ENCODE data around the gene LTA4H.

The LTA4H gene

GRCh38 chr12:96000858-96001257 lies 34.5 kb downstream of the LTA4H start:
- Histone ChIP-seq H3K27me3 (ENCODE audit: insufficient read depth, low read length) (no peaks in the 10 kb centered on the region), H3K4me1 (ENCODE audit: insufficient read depth, low read length) (no peaks in the 10 kb centered on the region), H2AFZ (ENCODE audit: low read depth, low read length) (no peak overlapping the region), H3K4me3 (ENCODE audit: low read length) (no peak overlapping the region), H3K36me3 (ENCODE audit: insufficient read depth, low read length) (peaks cover 27% of the 10 kb centered on the region), H3K9me3 (ENCODE audit: low read length) (peaks cover 2% of the 10 kb centered on the region)

- no peaks in the 10 kb centered on the region for H3K4me1 ChIP-seq (ENCODE audit: insufficient read depth, low read length)
- H3K9me3 ChIP-seq (ENCODE audit: low read length), result peaks cover 2% of the 10 kb centered on the region
- H3K36me3 ChIP-seq (ENCODE audit: insufficient read depth, low read length), result peaks cover 16% of the 10 kb centered on the region
- H2AFZ ChIP-seq (ENCODE audit: low read depth, low read length), result no peak overlapping the region
- H3K27me3 ChIP-seq (ENCODE audit: insufficient read depth, low read length), result no peaks in the 10 kb centered on the region
- no peak overlapping the region for H3K4me3 ChIP-seq (ENCODE audit: low read length)
These were observed 35.9 kb downstream of the LTA4H start for GRCh38 chr12:95999484-95999883.

- Histone ChIP-seq H3K36me3 (ENCODE audit: insufficient read depth, low read length) (peaks cover 14% of the 10 kb centered on the region), H3K4me1 (ENCODE audit: insufficient read depth, low read length) (no peaks in the 10 kb centered on the region), H3K27me3 (ENCODE audit: insufficient read depth, low read length) (no peaks in the 10 kb centered on the region), H2AFZ (ENCODE audit: low read depth, low read length) (no peak overlapping the region), H3K9me3 (ENCODE audit: low read length) (peaks cover 2% of the 10 kb centered on the region), H3K4me3 (ENCODE audit: low read length) (no peak overlapping the region)
These were observed 36.6 kb downstream of the LTA4H start for GRCh38 chr12:95998611-95999286.

GRCh38 chr12:95997911-95998510 lies 37.4 kb downstream of the LTA4H start:
- no peak overlapping the region for H3K4me3 ChIP-seq (ENCODE audit: low read length)
- no peaks in the 10 kb centered on the region for H3K4me1 ChIP-seq (ENCODE audit: insufficient read depth, low read length)
- H2AFZ ChIP-seq (ENCODE audit: low read depth, low read length), result no peak overlapping the region
- peaks cover 8% of the 10 kb centered on the region for H3K36me3 ChIP-seq (ENCODE audit: insufficient read depth, low read length)
- no peaks in the 10 kb centered on the region for H3K27me3 ChIP-seq (ENCODE audit: insufficient read depth, low read length)
- H3K9me3 ChIP-seq (ENCODE audit: low read length), result peaks cover 2% of the 10 kb centered on the region

- Histone ChIP-seq H3K36me3 (ENCODE audit: insufficient read depth, low read length) (peaks cover 3% of the 10 kb centered on the region), H3K27me3 (ENCODE audit: insufficient read depth, low read length) (no peaks in the 10 kb centered on the region), H3K4me1 (ENCODE audit: insufficient read depth, low read length) (no peaks in the 10 kb centered on the region), H3K9me3 (ENCODE audit: low read length) (no peaks in the 10 kb centered on the region), H2AFZ (ENCODE audit: low read depth, low read length) (no peak overlapping the region), H3K4me3 (ENCODE audit: low read length) (no peak overlapping the region)
These were observed 38.1 kb downstream of the LTA4H start for GRCh38 chr12:95997276-95997675.

- Histone ChIP-seq H2AFZ (ENCODE audit: low read depth, low read length) (no peak within 1 kb of the TSS), H3K4me3 (ENCODE audit: low read length) (no peak within 1 kb of the TSS), H3K4me1 (ENCODE audit: insufficient read depth, low read length) (no peaks in the 10 kb centered on the region)
These were observed 39.2 kb downstream of the LTA4H start, which contains the start of gene HAL for GRCh38 chr12:95996034-95996658. Gene HAL, minus strand, starts transcription at chr12:95996344. Its CDS starts 434 bp downstream, at chr12:95995910.

GRCh38 chr12:95995238-95996031 lies 40.0 kb downstream of the LTA4H start:
- no peak overlapping the region for H2AFZ ChIP-seq (ENCODE audit: low read depth, low read length)
- no peak overlapping the region for H3K4me3 ChIP-seq (ENCODE audit: low read length)
- no peaks in the 10 kb centered on the region for H3K9me3 ChIP-seq (ENCODE audit: low read length)
- H3K27me3 ChIP-seq (ENCODE audit: insufficient read depth, low read length), result no peaks in the 10 kb centered on the region
- H3K36me3 ChIP-seq (ENCODE audit: insufficient read depth, low read length), result no peaks in the 10 kb centered on the region
- H3K4me1 ChIP-seq (ENCODE audit: insufficient read depth, low read length), result no peaks in the 10 kb centered on the region

More at GRCh38 chr12:95996034-95996658, 39.2 kb downstream of the LTA4H start, which contains the start of gene HAL:
- Histone ChIP-seq H3K27me3 (ENCODE audit: insufficient read depth, low read length) (no peaks in the 10 kb centered on the region), H3K36me3 (ENCODE audit: insufficient read depth, low read length) (no peaks in the 10 kb centered on the region), H3K9me3 (ENCODE audit: low read length) (no peaks in the 10 kb centered on the region)

GRCh38 chr12:95994476-95994875 lies 40.9 kb downstream of the LTA4H start:
- Histone ChIP-seq H3K27me3 (ENCODE audit: insufficient read depth, low read length) (no peaks in the 10 kb centered on the region), H3K4me1 (ENCODE audit: insufficient read depth, low read length) (no peaks in the 10 kb centered on the region), H3K36me3 (ENCODE audit: insufficient read depth, low read length) (no peaks in the 10 kb centered on the region), H2AFZ (ENCODE audit: low read depth, low read length) (no peak overlapping the region), H3K4me3 (ENCODE audit: low read length) (no peak overlapping the region), H3K9me3 (ENCODE audit: low read length) (no peaks in the 10 kb centered on the region)

GRCh38 chr12:95993907-95994306 lies 41.5 kb downstream of the LTA4H start:
- H3K36me3 ChIP-seq (ENCODE audit: insufficient read depth, low read length), result no peaks in the 10 kb centered on the region
- H2AFZ ChIP-seq (ENCODE audit: low read depth, low read length), result no peak overlapping the region
- H3K27me3 ChIP-seq (ENCODE audit: insufficient read depth, low read length), result no peaks in the 10 kb centered on the region
- no peak overlapping the region for H3K4me3 ChIP-seq (ENCODE audit: low read length)
- no peaks in the 10 kb centered on the region for H3K9me3 ChIP-seq (ENCODE audit: low read length)
- H3K4me1 ChIP-seq (ENCODE audit: insufficient read depth, low read length), result no peaks in the 10 kb centered on the region

- Histone ChIP-seq H3K4me3 (ENCODE audit: low read length) (no peak overlapping the region), H3K36me3 (ENCODE audit: insufficient read depth, low read length) (no peaks in the 10 kb centered on the region), H3K9me3 (ENCODE audit: low read length) (no peaks in the 10 kb centered on the region), H2AFZ (ENCODE audit: low read depth, low read length) (no peak overlapping the region), H3K4me1 (ENCODE audit: insufficient read depth, low read length) (peaks cover 5% of the 10 kb centered on the region), H3K27me3 (ENCODE audit: insufficient read depth, low read length) (no peaks in the 10 kb centered on the region)
These were observed 45.3 kb downstream of the LTA4H start for GRCh38 chr12:95990136-95990535.

- Histone ChIP-seq H3K4me1 (ENCODE audit: insufficient read depth, low read length) (peaks cover 5% of the 10 kb centered on the region), H3K4me3 (ENCODE audit: low read length) (no peak overlapping the region), H3K36me3 (ENCODE audit: insufficient read depth, low read length) (no peaks in the 10 kb centered on the region), H3K27me3 (ENCODE audit: insufficient read depth, low read length) (no peaks in the 10 kb centered on the region), H2AFZ (ENCODE audit: low read depth, low read length) (no peak overlapping the region), H3K9me3 (ENCODE audit: low read length) (no peaks in the 10 kb centered on the region)
These were observed 45.8 kb downstream of the LTA4H start for GRCh38 chr12:95989504-95990123.

GRCh38 chr12:95988506-95989275 lies 46.7 kb downstream of the LTA4H start:
- H3K36me3 ChIP-seq (ENCODE audit: insufficient read depth, low read length), result no peaks in the 10 kb centered on the region
- no peaks in the 10 kb centered on the region for H3K27me3 ChIP-seq (ENCODE audit: insufficient read depth, low read length)
- no peak overlapping the region for H2AFZ ChIP-seq (ENCODE audit: low read depth, low read length)
- H3K9me3 ChIP-seq (ENCODE audit: low read length), result no peaks in the 10 kb centered on the region
- peaks cover 5% of the 10 kb centered on the region for H3K4me1 ChIP-seq (ENCODE audit: insufficient read depth, low read length)
- no peak overlapping the region for H3K4me3 ChIP-seq (ENCODE audit: low read length)
